GM19438 (cell line): ENCODE results near the gene CAPN12.

Experiments
- ATAC-seq: cut with Tn5 transposase; IDR thresholded peaks from one replicate; pipeline ENCODE4 v1.9.1; 2021; ENCODE audit warnings: low read depth; ENCODE audit not compliant: unreplicated experiment

CAPN12 gene

GRCh38 chr19:38683393-38684077 is 60.7 kb downstream of the CAPN12 start:
- ATAC-seq = no peak

GRCh38 chr19:38682872-38683392 is 61.3 kb downstream of the CAPN12 start:
- no peak for ATAC-seq

GRCh38 chr19:38682195-38682867 is 61.9 kb downstream of the CAPN12 start:
- ATAC-seq = no peak
